Measurements from ENCODE around the gene MMP2.

DNA sequence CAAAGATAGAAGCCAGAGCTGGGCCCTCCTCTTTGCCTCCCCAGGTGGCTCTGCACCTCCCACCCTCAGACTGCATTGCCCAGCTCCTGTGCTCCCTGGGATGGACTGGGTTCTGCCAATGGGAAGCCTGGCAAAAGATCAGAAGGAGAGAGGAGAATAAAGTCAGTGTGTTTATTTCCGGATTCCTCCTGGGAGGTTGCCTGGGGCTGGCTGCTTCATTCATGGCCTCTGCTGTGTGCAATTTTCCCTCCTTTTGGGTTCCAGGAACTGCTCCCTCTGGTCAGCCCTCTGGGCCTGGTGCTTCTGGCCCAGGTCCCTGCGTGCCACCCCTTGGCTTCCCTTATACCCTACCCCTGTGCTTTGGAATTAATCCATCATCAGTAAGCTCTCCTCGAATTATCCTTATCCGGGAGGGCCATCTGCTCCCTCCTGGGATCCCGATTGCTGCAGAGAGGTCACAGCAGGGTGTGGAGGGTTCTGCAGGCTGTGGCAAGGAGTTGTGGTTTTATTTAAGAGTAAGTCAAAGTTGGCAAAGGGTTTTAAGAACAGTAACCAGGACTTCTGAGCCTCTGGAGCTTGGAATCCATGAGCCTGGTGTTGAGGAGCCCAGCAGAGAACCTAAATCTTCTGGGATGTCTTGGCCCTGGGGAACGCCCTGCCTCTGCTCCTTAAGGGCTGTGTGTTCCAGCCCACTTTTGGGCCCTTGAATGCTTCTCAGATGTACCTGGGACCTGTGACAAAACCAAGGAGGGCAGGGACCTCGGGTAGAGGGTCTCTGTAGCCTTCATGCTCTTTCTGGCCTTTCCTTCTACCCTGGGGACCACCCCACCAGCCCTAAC lies 8.2 kb upstream of the MMP2 start:
- TF ChIP-seq, protein P1, sequence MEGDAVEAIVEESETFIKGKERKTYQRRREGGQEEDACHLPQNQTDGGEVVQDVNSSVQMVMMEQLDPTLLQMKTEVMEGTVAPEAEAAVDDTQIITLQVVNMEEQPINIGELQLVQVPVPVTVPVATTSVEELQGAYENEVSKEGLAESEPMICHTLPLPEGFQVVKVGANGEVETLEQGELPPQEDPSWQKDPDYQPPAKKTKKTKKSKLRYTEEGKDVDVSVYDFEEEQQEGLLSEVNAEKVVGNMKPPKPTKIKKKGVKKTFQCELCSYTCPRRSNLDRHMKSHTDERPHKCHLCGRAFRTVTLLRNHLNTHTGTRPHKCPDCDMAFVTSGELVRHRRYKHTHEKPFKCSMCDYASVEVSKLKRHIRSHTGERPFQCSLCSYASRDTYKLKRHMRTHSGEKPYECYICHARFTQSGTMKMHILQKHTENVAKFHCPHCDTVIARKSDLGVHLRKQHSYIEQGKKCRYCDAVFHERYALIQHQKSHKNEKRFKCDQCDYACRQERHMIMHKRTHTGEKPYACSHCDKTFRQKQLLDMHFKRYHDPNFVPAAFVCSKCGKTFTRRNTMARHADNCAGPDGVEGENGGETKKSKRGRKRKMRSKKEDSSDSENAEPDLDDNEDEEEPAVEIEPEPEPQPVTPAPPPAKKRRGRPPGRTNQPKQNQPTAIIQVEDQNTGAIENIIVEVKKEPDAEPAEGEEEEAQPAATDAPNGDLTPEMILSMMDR (IDR thresholded peaks at IDR 0.05; ENCODE audit: low read length) = no peak
- no peak for TF ChIP-seq EZH2 (optimal IDR thresholded peaks at IDR 0.05; ENCODE audit: low read depth, low read length)
- no peak for TF ChIP-seq EZH2phosphoT487 (IDR thresholded peaks at IDR 0.05; ENCODE audit: low read length)
